B cell (primary cell): ENCODE results near the gene RASD1. TPM values are rescaled to one million over a fixed set of nuclear protein-coding genes. Genes with fewer than 3 reads are reported as not detected.

Experiments
- ATAC-seq: fragments of 200-7000 bp; cut with Tn5 transposase; one replicate; pipeline ENCODE4 v1.10.0; 2021; ENCODE audit warnings: low read depth, mild to moderate bottlenecking, moderate number of reproducible peaks, moderate library complexity
- CTCF ChIA-PET: fragments of 350-600 bp; sonication (Branson Sonifier 250); formaldehyde crosslinking; loops from one replicate; lab custom pipeline; 2021; ENCODE audit warnings: antibody characterized with exemption, inconsistent platforms; lab: Charles Lee
- POLR2A ChIA-PET: fragments of 350-600 bp; sonication (Branson Sonifier 250); formaldehyde crosslinking; loops from one replicate; lab custom pipeline; 2021; ENCODE audit warnings: antibody characterized with exemption; lab: Charles Lee
- DNase-seq: peaks from one replicate; pipeline ENCODE4 v3.0.0; 2013
- H2AFZ ChIP-seq: 2 replicates; pipeline ENCODE4 v1.6.1; 2012; ENCODE audit warnings: mild to moderate bottlenecking, low read depth, low read length; ENCODE audit not compliant: insufficient read depth, poor library complexity, severe bottlenecking
- H3K27ac ChIP-seq, 2 donors: 1 replicate in 1 of 2; 2 replicates in 1 of 2; pipeline ENCODE4 v1.5.1; 2012 to 2013; ENCODE audit warnings: low read length in 2 of 2, mild to moderate bottlenecking in 2 of 2, moderate library complexity in 1 of 2
- H3K27me3 ChIP-seq, 4 experiments: fragments of 200-600 bp in 1 of 4; sonication (generic) in 1 of 4; replicated peaks in 1 of 4; 1 replicate in 2 of 4; 2 replicates in 2 of 4; pipeline versions ENCODE4 v1.6.1 to v1.7.0; 2013 to 2016; ENCODE audit warnings: low read length in 3 of 4, mild to moderate bottlenecking in 2 of 4, mixed read lengths in 1 of 4, moderate library complexity in 1 of 4; ENCODE audit not compliant: insufficient read depth in 4 of 4, control insufficient read depth in 3 of 4; ENCODE audit errors: control extremely low read depth in 1 of 4
- H3K36me3 ChIP-seq, 2 experiments: replicated peaks in 1 of 2; 1 replicate in 1 of 2; 2 replicates in 1 of 2; pipeline versions ENCODE4 v1.6.1 to v1.7.1; 2013; ENCODE audit warnings: low read length in 1 of 2; ENCODE audit not compliant: insufficient read depth in 2 of 2, control insufficient read depth in 1 of 2; ENCODE audit errors: control extremely low read depth in 1 of 2, extremely low read depth in 1 of 2
- H3K4me1 ChIP-seq, 2 donors: fragments of 200-600 bp in 1 of 2; sonication (generic) in 1 of 2; 1 replicate in 1 of 2; 2 replicates in 1 of 2; pipeline versions ENCODE4 v1.5.1 to v1.6.1; 2013 to 2017; ENCODE audit warnings: low read length in 2 of 2; ENCODE audit not compliant: control insufficient read depth in 2 of 2, insufficient read depth in 2 of 2
- H3K4me2 ChIP-seq: replicated peaks from 2 replicates; pipeline ENCODE3; 2012; ENCODE audit warnings: mild to moderate bottlenecking, low read depth, low read length; ENCODE audit not compliant: poor library complexity, severe bottlenecking
- H3K4me3 ChIP-seq, 5 experiments: fragments of 200-600 bp in 1 of 5; sonication (generic) in 1 of 5; 1 replicate in 3 of 5; 2 replicates in 2 of 5; pipeline versions ENCODE4 v1.5.1 to v1.7.0; 2011 to 2016; ENCODE audit warnings: low read length in 4 of 5, mild to moderate bottlenecking in 4 of 5, low read depth in 2 of 5, control low read depth in 1 of 5, moderate library complexity in 1 of 5; ENCODE audit not compliant: insufficient read depth in 1 of 5; ENCODE audit errors: control extremely low read depth in 1 of 5, extremely low read depth in 1 of 5
- H3K79me2 ChIP-seq: fragments of 200-600 bp; sonication (generic); one replicate; pipeline ENCODE4 v1.6.0; 2016; ENCODE audit warnings: low read length; ENCODE audit not compliant: control insufficient read depth, insufficient read depth
- H3K9ac ChIP-seq: fragments of 200-600 bp; sonication (generic); 2 replicates; pipeline ENCODE4 v1.6.1; 2017; ENCODE audit warnings: mild to moderate bottlenecking, low read length, moderate library complexity
- H3K9me3 ChIP-seq, 3 donors: one replicate each; pipeline versions ENCODE4 v1.6.1 to v1.7.1; 2013; ENCODE audit warnings: low read length in 2 of 3; ENCODE audit not compliant: control insufficient read depth in 2 of 3, insufficient read depth in 1 of 3; ENCODE audit errors: control extremely low read depth in 1 of 3
- H4K20me1 ChIP-seq: 2 replicates; pipeline ENCODE4 v1.6.0; 2012; ENCODE audit warnings: mild to moderate bottlenecking, low read length; ENCODE audit not compliant: insufficient read depth, control insufficient read depth, poor library complexity, severe bottlenecking
- H3K27ac Mint-ChIP-seq: one replicate; pipeline ENCODE4 v1.8.0; 2021; ENCODE audit warnings: mixed read lengths
- H3K27me3 Mint-ChIP-seq: one replicate; pipeline ENCODE4 v1.8.0; 2021; ENCODE audit warnings: mixed read lengths
- H3K4me1 Mint-ChIP-seq: one replicate; pipeline ENCODE4 v1.8.0; 2021; ENCODE audit warnings: mixed read lengths
- H3K4me3 Mint-ChIP-seq: one replicate; pipeline ENCODE4 v1.8.0; 2021; ENCODE audit warnings: mixed read lengths
- H3K9me3 Mint-ChIP-seq: one replicate; pipeline ENCODE4 v1.8.0; 2022; ENCODE audit warnings: mixed read lengths; ENCODE audit not compliant: insufficient read depth
- EZH2 ChIP-seq: IDR thresholded peaks from 2 replicates; pipeline ENCODE4 v1.6.1; 2012; ENCODE audit warnings: borderline replicate concordance, low read depth, mild to moderate bottlenecking, moderate library complexity, low read length; ENCODE audit not compliant: insufficient read depth, poor library complexity, severe bottlenecking
- WGBS: methylation state at CpG from one replicate; pipeline ENCODE4 v1.1.5; 2013; ENCODE audit warnings: missing lambda C conversion rate; ENCODE audit not compliant: insufficient coverage; 5-methylcytosine and 5-hydroxymethylcytosine counted together
- intact Hi-C: fragments of 100-400 bp; cut with micrococcal nuclease; formaldehyde crosslinking; loops from one replicate; pipeline ENCODE4 v1.10.0; 2022
- polyA plus RNA-seq: library from polyadenylated mRNA; depleted of rRNA; stranded (reverse); fragments of >200 nt; gene quantifications from 2 replicates; pipeline ENCODE4 v1.2.3, GENCODE V29; 2012
- total RNA-seq, 2 donors: library from RNA; stranded (reverse); fragments of 120-200 nt in 1 of 2; gene quantifications; 1 replicate in 1 of 2; 2 replicates in 1 of 2; pipeline versions ENCODE4 v1.2.3 to v1.2.4, GENCODE V29; 2013 to 2022
- TF ChIP-seq, protein P1 (sequence below): fragments of 200-600 bp; IDR thresholded peaks from one replicate; pipeline ENCODE4 v1.8.0; 2022; ENCODE audit warnings: antibody characterized with exemption, mild to moderate bottlenecking

Gene RASD1
- total and polyA plus RNA-seq, 2 donors (not counting 1 experiment from before 2014, with no cell fraction given): 0.95 to 3.2 TPM

GRCh38 chr17:17545984-17546383 is 49.8 kb upstream of the RASD1 start:
- ChIA-PET CTCF (no interaction called here), POLR2A (no interaction called here)
- Mint-ChIP-seq H3K27me3 (no peaks in the 10 kb centered on the region), H3K4me1 (no peaks in the 10 kb centered on the region), H3K4me3 (no peak overlapping the region), H3K9me3 (no peaks in the 10 kb centered on the region), H3K27ac (no peak overlapping the region)
- H2AFZ ChIP-seq: no peak overlapping the region
- no peak for TF ChIP-seq EZH2
- TF ChIP-seq, protein P1, sequence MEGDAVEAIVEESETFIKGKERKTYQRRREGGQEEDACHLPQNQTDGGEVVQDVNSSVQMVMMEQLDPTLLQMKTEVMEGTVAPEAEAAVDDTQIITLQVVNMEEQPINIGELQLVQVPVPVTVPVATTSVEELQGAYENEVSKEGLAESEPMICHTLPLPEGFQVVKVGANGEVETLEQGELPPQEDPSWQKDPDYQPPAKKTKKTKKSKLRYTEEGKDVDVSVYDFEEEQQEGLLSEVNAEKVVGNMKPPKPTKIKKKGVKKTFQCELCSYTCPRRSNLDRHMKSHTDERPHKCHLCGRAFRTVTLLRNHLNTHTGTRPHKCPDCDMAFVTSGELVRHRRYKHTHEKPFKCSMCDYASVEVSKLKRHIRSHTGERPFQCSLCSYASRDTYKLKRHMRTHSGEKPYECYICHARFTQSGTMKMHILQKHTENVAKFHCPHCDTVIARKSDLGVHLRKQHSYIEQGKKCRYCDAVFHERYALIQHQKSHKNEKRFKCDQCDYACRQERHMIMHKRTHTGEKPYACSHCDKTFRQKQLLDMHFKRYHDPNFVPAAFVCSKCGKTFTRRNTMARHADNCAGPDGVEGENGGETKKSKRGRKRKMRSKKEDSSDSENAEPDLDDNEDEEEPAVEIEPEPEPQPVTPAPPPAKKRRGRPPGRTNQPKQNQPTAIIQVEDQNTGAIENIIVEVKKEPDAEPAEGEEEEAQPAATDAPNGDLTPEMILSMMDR: no peak
- H3K9me3 ChIP-seq: no peaks in the 10 kb centered on the region
- H3K36me3 ChIP-seq: no peaks in the 10 kb centered on the region
- no peaks in the 10 kb centered on the region for H3K4me1 ChIP-seq
- H3K27me3 ChIP-seq: no peaks in the 10 kb centered on the region
- H4K20me1 ChIP-seq: no peaks in the 10 kb centered on the region
- 93% methylated on average over 4 of the region's 7 CpGs for WGBS
- no peaks in the 10 kb centered on the region for H3K79me2 ChIP-seq
- intact Hi-C loops: no loop called here
- no peak overlapping the region for H3K4me2 ChIP-seq
- no peak overlapping the region for H3K9ac ChIP-seq
- ATAC-seq (no peak), DNase-seq (no peak)
- no peak overlapping the region for H3K4me3 ChIP-seq
- no peak overlapping the region for H3K27ac ChIP-seq

GRCh38 chr17:17545031-17545820 is 49.0 kb upstream of the RASD1 start:
- no peaks in the 10 kb centered on the region for H3K27me3 ChIP-seq
- H3K4me1 ChIP-seq: no peaks in the 10 kb centered on the region
- no peak for TF ChIP-seq EZH2
- TF ChIP-seq, protein P1: no peak
- no peak overlapping the region for H3K4me3 Mint-ChIP-seq
- H3K79me2 ChIP-seq: no peaks in the 10 kb centered on the region
- H3K4me2 ChIP-seq: no peak overlapping the region
- H3K36me3 ChIP-seq: no peaks in the 10 kb centered on the region
- H3K4me1 Mint-ChIP-seq: no peaks in the 10 kb centered on the region
- H3K27ac ChIP-seq: no peak overlapping the region
- DNase-seq: no peak
- H3K9me3 Mint-ChIP-seq: no peaks in the 10 kb centered on the region
- no peak for ATAC-seq
- no peaks in the 10 kb centered on the region for H4K20me1 ChIP-seq
- intact Hi-C loops: no loop called here
- POLR2A ChIA-PET: no interaction called here
- no peaks in the 10 kb centered on the region for H3K27me3 Mint-ChIP-seq
- H3K9ac ChIP-seq: no peak overlapping the region
- no peaks in the 10 kb centered on the region for H3K9me3 ChIP-seq
- H3K27ac Mint-ChIP-seq: no peak overlapping the region
- 97% methylated on average over 15 of the region's 20 CpGs for WGBS
- no peak overlapping the region for H3K4me3 ChIP-seq
- CTCF ChIA-PET: interaction anchor here (0.7 kb wide), 1 partner anchor 49 kb away, joined by 3 read pairs; the partner anchor contains the start of gene RASD1
- no peak overlapping the region for H2AFZ ChIP-seq
